H1 (cell line): ENCODE data around the gene FAM76B. TPM values are rescaled to one million over a fixed set of nuclear protein-coding genes. Genes with fewer than 3 reads are reported as not detected.

ENCODE experiments used
- CTCF ChIA-PET: fragments of 300-600 bp; sonication (Branson Sonifier 250); formaldehyde crosslinking; loops from one replicate; lab custom pipeline; 2021; ENCODE audit not compliant: partially characterized antibody; lab: Charles Lee
- POLR2A ChIA-PET: fragments of 300-600 bp; sonication (Branson Sonifier 250); formaldehyde crosslinking; loops from one replicate; lab custom pipeline; 2021; ENCODE audit warnings: inconsistent platforms; ENCODE audit not compliant: partially characterized antibody; lab: Charles Lee
- DNase-seq, 2 experiments: peaks; one replicate each; pipeline versions ENCODE4 v3.0.0 to v3.0.0-alpha.2; 2010 to 2022; ENCODE audit warnings: low spot score in 2 of 2, low read depth in 1 of 2, mixed read lengths in 1 of 2
- FAIRE-seq: peaks from 2 replicates; lab custom pipeline; 2011; peaks lifted over from hg19 to GRCh38; lab: Jason Lieb, UNC
- H2AFZ ChIP-seq: 2 replicates; pipeline ENCODE4 v1.8.1; 2012; ENCODE audit warnings: low read length, inconsistent platforms
- H2AK5ac ChIP-seq: 2 replicates; pipeline ENCODE4 v1.6.1; 2013; ENCODE audit warnings: low read depth, low read length
- H2BK120ac ChIP-seq: replicated peaks from 2 replicates; pipeline ENCODE3; 2013; ENCODE audit warnings: low read depth, low read length, inconsistent platforms
- H2BK12ac ChIP-seq: 2 replicates; pipeline ENCODE4 v1.6.1; 2013; ENCODE audit warnings: low read depth, low read length
- H2BK15ac ChIP-seq: 2 replicates; pipeline ENCODE4 v1.6.1; 2013; ENCODE audit warnings: low read length
- H2BK20ac ChIP-seq: 2 replicates; pipeline ENCODE4 v1.6.1; 2013; ENCODE audit warnings: low read length
- H2BK5ac ChIP-seq: 2 replicates; pipeline ENCODE4 v1.6.1; 2013; ENCODE audit warnings: low read depth, low read length
- H3K14ac ChIP-seq: 2 replicates; pipeline ENCODE4 v1.6.1; 2013; ENCODE audit warnings: inconsistent platforms; ENCODE audit not compliant: insufficient read length
- H3K18ac ChIP-seq: 2 replicates; pipeline ENCODE4 v1.6.1; 2013; ENCODE audit warnings: low read length; ENCODE audit errors: extremely low read depth
- H3K23ac ChIP-seq: 2 replicates; pipeline ENCODE4 v1.6.1; 2013; ENCODE audit warnings: inconsistent platforms; ENCODE audit not compliant: insufficient read length
- H3K23me2 ChIP-seq: 2 replicates; pipeline ENCODE4 v1.6.1; 2013; ENCODE audit warnings: low read depth, low read length
- H3K27ac ChIP-seq: 2 replicates; pipeline ENCODE4 v1.6.1; 2011; ENCODE audit warnings: low read depth, low read length, inconsistent platforms
- H3K27me3 ChIP-seq, 4 experiments: replicated peaks in 1 of 4; 1 replicate in 1 of 4; 2 replicates in 3 of 4; pipeline versions ENCODE4 v1.6.1 to v1.8.1; 2011 to 2013; ENCODE audit warnings: low read length in 3 of 4, mild to moderate bottlenecking in 3 of 4, inconsistent platforms in 2 of 4, mixed read lengths in 2 of 4, moderate library complexity in 1 of 4; ENCODE audit not compliant: control insufficient read depth in 3 of 4, insufficient read depth in 3 of 4; ENCODE audit errors: extremely low read depth in 1 of 4
- H3K36me3 ChIP-seq, 4 experiments: 2 replicates each; pipeline versions ENCODE4 v1.6.1 to v1.8.1; 2011 to 2013; ENCODE audit warnings: mild to moderate bottlenecking in 4 of 4, low read length in 3 of 4, moderate library complexity in 2 of 4, control low read depth in 1 of 4, inconsistent platforms in 1 of 4; ENCODE audit not compliant: insufficient read depth in 4 of 4, control insufficient read depth in 2 of 4
- H3K4ac ChIP-seq: replicated peaks from 2 replicates; pipeline ENCODE3; 2013; ENCODE audit warnings: low read length, low read depth, mixed read lengths, inconsistent platforms; ENCODE audit not compliant: insufficient read length
- H3K4me1 ChIP-seq, 4 experiments: replicated peaks in 1 of 4; 1 replicate in 1 of 4; 2 replicates in 3 of 4; pipeline versions ENCODE4 v1.6.1 to v1.8.1; 2011 to 2013; ENCODE audit warnings: low read length in 3 of 4, inconsistent platforms in 2 of 4, mixed read lengths in 1 of 4; ENCODE audit not compliant: insufficient read depth in 4 of 4, control insufficient read depth in 3 of 4
- H3K4me2 ChIP-seq, 2 experiments: 2 replicates each; pipeline versions ENCODE4 v1.6.1 to v1.8.1; 2011 to 2013; ENCODE audit warnings: low read depth in 2 of 2, low read length in 2 of 2, control low read depth in 1 of 2, inconsistent platforms in 1 of 2, mild to moderate bottlenecking in 1 of 2; ENCODE audit not compliant: insufficient read depth in 1 of 2
- H3K4me3 ChIP-seq, 4 experiments: fragments of 200-600, 300-600 bp in 1 of 4; sonication (generic), shearing (Covaris generic), sonication (Bioruptor Twin) in 1 of 4; 2 replicates each; pipeline versions ENCODE4 v1.5.1 to v1.8.1; 2011 to 2016; ENCODE audit warnings: low read length in 4 of 4, low read depth in 3 of 4, control low read depth in 2 of 4, inconsistent platforms in 2 of 4, mild to moderate bottlenecking in 2 of 4, mixed read lengths in 1 of 4, moderate library complexity in 1 of 4; ENCODE audit not compliant: insufficient read depth in 2 of 4; ENCODE audit errors: extremely low read depth in 1 of 4
- H3K56ac ChIP-seq: replicated peaks from 2 replicates; pipeline ENCODE3; 2013; ENCODE audit warnings: low read depth, mild to moderate bottlenecking, mixed read lengths, low read length, inconsistent platforms; ENCODE audit not compliant: insufficient read length
- H3K79me1 ChIP-seq: 2 replicates; pipeline ENCODE4 v1.6.1; 2013; ENCODE audit warnings: low read depth, low read length, control low read depth
- H3K79me2 ChIP-seq, 2 experiments: 2 replicates each; pipeline versions ENCODE4 v1.6.1 to v1.8.1; 2012 to 2013; ENCODE audit warnings: low read length in 2 of 2, mild to moderate bottlenecking in 2 of 2, inconsistent platforms in 1 of 2; ENCODE audit not compliant: insufficient read depth in 2 of 2, control insufficient read depth in 1 of 2
- H3K9ac ChIP-seq, 4 experiments: replicated peaks in 1 of 4; 1 replicate in 1 of 4; 2 replicates in 3 of 4; pipeline versions ENCODE4 v1.6.1 to v1.8.1; 2011 to 2013; ENCODE audit warnings: low read depth in 3 of 4, low read length in 3 of 4, control low read depth in 2 of 4, mild to moderate bottlenecking in 2 of 4, moderate library complexity in 2 of 4, inconsistent platforms in 1 of 4; ENCODE audit errors: extremely low read depth in 1 of 4
- H3K9me3 ChIP-seq, 2 experiments: 2 replicates each; pipeline versions ENCODE4 v1.6.1 to v1.8.1; 2012 to 2013; ENCODE audit warnings: mild to moderate bottlenecking in 2 of 2, moderate library complexity in 2 of 2, control low read depth in 1 of 2, inconsistent platforms in 1 of 2, low read depth in 1 of 2, low read length in 1 of 2, mixed read lengths in 1 of 2; ENCODE audit not compliant: insufficient read depth in 2 of 2
- H4K20me1 ChIP-seq, 2 experiments: replicated peaks in 1 of 2; 2 replicates each; pipeline versions ENCODE3 to v1.8.1; 2011 to 2013; ENCODE audit warnings: inconsistent platforms in 2 of 2, low read length in 2 of 2, mild to moderate bottlenecking in 1 of 2; ENCODE audit not compliant: insufficient read depth in 2 of 2, control insufficient read depth in 1 of 2
- H4K5ac ChIP-seq: 2 replicates; pipeline ENCODE4 v1.6.1; 2013; ENCODE audit warnings: low read length, low read depth, mixed read lengths, inconsistent platforms; ENCODE audit not compliant: insufficient read length
- H4K8ac ChIP-seq: 2 replicates; pipeline ENCODE4 v1.8.0; 2013; ENCODE audit warnings: mild to moderate bottlenecking, moderate library complexity, low read length, inconsistent platforms; ENCODE audit not compliant: insufficient read depth; ENCODE audit errors: extremely low read depth
- H4K91ac ChIP-seq: replicated peaks from 2 replicates; pipeline ENCODE3; 2013; ENCODE audit warnings: low read length, mixed read lengths, inconsistent platforms; ENCODE audit not compliant: insufficient read length
- FOSL1 ChIP-seq: IDR thresholded peaks from 2 replicates; pipeline ENCODE4 v1.6.1; 2011; ENCODE audit warnings: mild to moderate bottlenecking, low read depth, low read length, moderate library complexity; ENCODE audit not compliant: insufficient read depth
- WGBS, 2 experiments: shearing (Covaris generic) in 1 of 2; methylation state at CpG; one replicate each; pipeline versions ENCODE4 v1.1.6 to v1.1.7; 2013 to 2015; ENCODE audit warnings: low lambda C conversion rate in 2 of 2, mixed read lengths in 2 of 2, inconsistent platforms in 1 of 2, low coverage in 1 of 2, missing lambda C conversion rate in 1 of 2; ENCODE audit not compliant: insufficient replicate concordance in 2 of 2, insufficient coverage in 1 of 2, insufficient read length in 1 of 2; ENCODE audit errors: extremely low coverage in 1 of 2, missing lambda C conversion rate in 1 of 2; 5-methylcytosine and 5-hydroxymethylcytosine counted together
- polyA plus RNA-seq, 7 experiments: library from polyadenylated mRNA; depleted of rRNA in 3 of 7; stranded (reverse) in 5 of 7; unstranded in 2 of 7; fragments of >200 nt in 5 of 7; fragments of 200-250 nt in 2 of 7; gene quantifications; 1 replicate in 5 of 7; 2 replicates in 1 of 7; 4 replicates in 1 of 7; pipeline versions ENCODE4 v1.2.1 to v1.2.3, GENCODE V29; 2011 to 2013; ENCODE audit warnings: missing spikeins in 2 of 7, mixed read lengths in 2 of 7
- total RNA-seq: library from RNA; stranded (reverse); fragmentation: NEBNext Ultra II Directional; extraction: Animal tissue kit (Norgen Biotek cat#: 25700); gene quantifications from 2 replicates; pipeline ENCODE4 v1.2.1, GENCODE V29; 2021

Gene FAM76B
- total and polyA plus RNA-seq, 2 of the 8 experiments (the other 6 are each of a cell fraction or from before 2014, with no cell fraction given): 11.0 to 22.3 TPM

GRCh38 chr11:95835351-95835750, 45.8 kb upstream of the FAM76B start:
- Histone ChIP-seq H3K36me3 (peaks cover 5 to 70% (median 45%) of the 10 kb centered on the region in 4 experiments; a peak in 7 of 8 replicates), H3K4ac (no peak overlapping the region), H3K9me3 (no peaks in the 10 kb centered on the region), H2AFZ (no peak overlapping the region), H3K56ac (no peak overlapping the region), H4K91ac (no peak overlapping the region), H2BK5ac (no peak overlapping the region), H2BK20ac (no peak overlapping the region), H3K4me2 (no peak overlapping the region), H4K8ac (no peak overlapping the region), H3K23ac (no peak overlapping the region), H4K20me1 (no peaks in the 10 kb centered on the region), H2BK120ac (no peak overlapping the region), H4K5ac (no peak overlapping the region), H3K79me1 (no peaks in the 10 kb centered on the region), H3K14ac (no peak overlapping the region), H2BK15ac (no peak overlapping the region), H2BK12ac (no peak overlapping the region), H3K23me2 (no peaks in the 10 kb centered on the region), H3K27me3 (no peaks in the 10 kb centered on the region), H3K79me2 (no peaks in the 10 kb centered on the region), H3K4me3 (no peak overlapping the region), H3K27ac (no peak overlapping the region), H3K18ac (no peak overlapping the region), H2AK5ac (no peak overlapping the region), H3K4me1 (no peaks in the 10 kb centered on the region), H3K9ac (no peak overlapping the region)
- no peak for TF ChIP-seq FOSL1
- FAIRE-seq (no peak), DNase-seq (no peak)
- WGBS, 2 experiments: 95% methylated on average over 3 of the region's 3 CpGs; no CpG with 5 or more reads in 1 of the 2 experiments
- ChIA-PET CTCF (interaction anchor here (0.5 to 8.2 kb wide), 38 partner anchors 8 to 627 kb away, joined by 3 to 47 read pairs (median 4); partner anchors contain the start of genes CCDC82, JRKL and MAML2), POLR2A (interaction anchor here (1.3 to 1.7 kb wide), 3 partner anchors 17 to 589 kb away, joined by 3 to 8 read pairs (median 3); no protein-coding TSS in a partner anchor)
